ENCODE measurements around the gene APCDD1.

- TF ChIP-seq SP2 (IDR thresholded peaks at IDR 0.05; ENCODE audit: low read length) (no peak), YY1 (IDR thresholded peaks at IDR 0.05; ENCODE audit: low read depth, low read length) (no peak), EP300 (IDR thresholded peaks at IDR 0.05; ENCODE audit: borderline replicate concordance in 1 of 2, low read depth in 2 of 2, low read length in 2 of 2) (no peak), SP4 (IDR thresholded peaks at IDR 0.05; ENCODE audit: low read length) (no peak), GABPA (IDR thresholded peaks at IDR 0.05; ENCODE audit: borderline replicate concordance, insufficient read depth, low read length) (no peak)
- TF ChIP-seq, protein P1, sequence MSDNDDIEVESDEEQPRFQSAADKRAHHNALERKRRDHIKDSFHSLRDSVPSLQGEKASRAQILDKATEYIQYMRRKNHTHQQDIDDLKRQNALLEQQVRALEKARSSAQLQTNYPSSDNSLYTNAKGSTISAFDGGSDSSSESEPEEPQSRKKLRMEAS (IDR thresholded peaks at IDR 0.05) = no peak
Measured at GRCh38 chr18:10436160-10436559, 18.3 kb upstream of the APCDD1 start.

All from H1 (cell line).